Naive B cell (primary cell): ENCODE results near the gene KRTAP10-4. TPM values are rescaled to one million over a fixed set of nuclear protein-coding genes. Genes with fewer than 3 reads are reported as not detected.

Experiments
- ATAC-seq, 2 donors: fragments of 150-1000 bp; cut with Tn5 transposase; 2 replicates each; pipeline ENCODE4 v1.10.0; 2021; ENCODE audit warnings: low read depth in 2 of 2, mild to moderate bottlenecking in 2 of 2, moderate library complexity in 2 of 2
- DNase-seq: peaks from one replicate; pipeline ENCODE4 v3.0.0; 2022
- H3K27ac Mint-ChIP-seq, 6 donors: one replicate each; pipeline ENCODE4 v1.8.0; 2020 to 2022; ENCODE audit warnings: mild to moderate bottlenecking in 6 of 6, mixed read lengths in 6 of 6, moderate library complexity in 5 of 6, inconsistent platforms in 2 of 6
- H3K27me3 Mint-ChIP-seq, 3 donors: one replicate each; pipeline ENCODE4 v1.8.0; 2021 to 2022; ENCODE audit warnings: mixed read lengths in 3 of 3, mild to moderate bottlenecking in 1 of 3
- H3K36me3 Mint-ChIP-seq, 2 donors: one replicate each; pipeline ENCODE4 v1.8.0; 2020 to 2022; ENCODE audit warnings: mixed read lengths in 2 of 2, inconsistent platforms in 1 of 2, mild to moderate bottlenecking in 1 of 2
- H3K4me1 Mint-ChIP-seq, 3 donors: one replicate each; pipeline ENCODE4 v1.8.0; 2020 to 2022; ENCODE audit warnings: mixed read lengths in 3 of 3, inconsistent platforms in 1 of 3, mild to moderate bottlenecking in 1 of 3, moderate library complexity in 1 of 3
- H3K4me3 Mint-ChIP-seq, 8 donors: one replicate each; pipeline ENCODE4 v1.8.0; 2020 to 2022; ENCODE audit warnings: mild to moderate bottlenecking in 8 of 8, mixed read lengths in 8 of 8, moderate library complexity in 8 of 8, inconsistent platforms in 2 of 8
- H3K9me3 Mint-ChIP-seq, 7 donors: one replicate each; pipeline ENCODE4 v1.8.0; 2020 to 2022; ENCODE audit warnings: mixed read lengths in 7 of 7, mild to moderate bottlenecking in 5 of 7, inconsistent platforms in 2 of 7, moderate library complexity in 1 of 7
- polyA plus RNA-seq, 6 donors: library from polyadenylated mRNA; unstranded; fragments of 300-500 nt; fragmentation: Illumina TruSeq; gene quantifications; one replicate each; pipeline ENCODE4 v1.2.3, GENCODE V29; 2021; ENCODE audit warnings: low read depth in 6 of 6

The KRTAP10-4 gene
- polyA plus RNA-seq, 6 donors from 2014 or later = not detected

GRCh38 chr21:44617071-44617501 lies 43.6 kb downstream of the KRTAP10-4 start:
- peaks cover 4 to 30% (median 26%) of the 10 kb centered on the region in 3 donors for H3K27me3 Mint-ChIP-seq
- peaks cover 8 to 30% (median 25%) of the 10 kb centered on the region in 7 donors for H3K9me3 Mint-ChIP-seq
- H3K36me3 Mint-ChIP-seq = peaks cover 18 to 37% of the 10 kb centered on the region in 2 donors
- ATAC-seq (no peak), DNase-seq (no peak)
- peak overlapping the region in 1 of 8 donors; percentile 44 for H3K4me3 Mint-ChIP-seq
- H3K27ac Mint-ChIP-seq = no peak overlapping the region
- peaks cover 13 to 20% (median 15%) of the 10 kb centered on the region in 3 donors for H3K4me1 Mint-ChIP-seq

GRCh38 chr21:44618504-44618903 lies 45.0 kb downstream of the KRTAP10-4 start:
- ATAC-seq (no peak), DNase-seq (no peak)
- peaks cover 17 to 43% (median 28%) of the 10 kb centered on the region in 7 donors for H3K9me3 Mint-ChIP-seq
- H3K4me3 Mint-ChIP-seq = peak overlapping the region in 5 of 8 donors; percentile 47 to 76 (median 59)
- peaks cover 13 to 35% (median 20%) of the 10 kb centered on the region in 3 donors for H3K27me3 Mint-ChIP-seq
- H3K4me1 Mint-ChIP-seq = peaks cover 12 to 20% (median 13%) of the 10 kb centered on the region in 3 donors
- H3K27ac Mint-ChIP-seq = peak overlapping the region in 5 of 6 donors; percentile 55 to 85 (median 73)
- peaks cover 27 to 42% of the 10 kb centered on the region in 2 donors for H3K36me3 Mint-ChIP-seq

GRCh38 chr21:44618909-44619308 lies 45.4 kb downstream of the KRTAP10-4 start:
- Mint-ChIP-seq H3K4me1 (peaks cover 12 to 20% (median 13%) of the 10 kb centered on the region in 3 donors), H3K9me3 (peaks cover 18 to 47% (median 33%) of the 10 kb centered on the region in 7 donors), H3K27ac (peak overlapping the region in 5 of 6 donors; percentile 65 to 88 (median 76)), H3K27me3 (peaks cover 14 to 36% (median 24%) of the 10 kb centered on the region in 3 donors), H3K4me3 (peak overlapping the region in 7 of 8 donors; percentile 21 to 76 (median 51)), H3K36me3 (peaks cover 31 to 46% of the 10 kb centered on the region in 2 donors)
- ATAC-seq (peak; percentile 70 to 76), DNase-seq (no peak)

- peaks cover 24 to 57% (median 42%) of the 10 kb centered on the region in 7 donors for H3K9me3 Mint-ChIP-seq
- ATAC-seq (no peak), DNase-seq (no peak)
- H3K36me3 Mint-ChIP-seq = peaks cover 34 to 56% of the 10 kb centered on the region in 2 donors
- H3K27me3 Mint-ChIP-seq = peaks cover 10 to 38% (median 28%) of the 10 kb centered on the region in 3 donors
- peaks cover 12 to 20% (median 13%) of the 10 kb centered on the region in 3 donors for H3K4me1 Mint-ChIP-seq
- peak overlapping the region in 1 of 8 donors; percentile 17 for H3K4me3 Mint-ChIP-seq
- no peak overlapping the region for H3K27ac Mint-ChIP-seq
Measured at GRCh38 chr21:44619886-44620285, 46.4 kb downstream of the KRTAP10-4 start.

DNA sequence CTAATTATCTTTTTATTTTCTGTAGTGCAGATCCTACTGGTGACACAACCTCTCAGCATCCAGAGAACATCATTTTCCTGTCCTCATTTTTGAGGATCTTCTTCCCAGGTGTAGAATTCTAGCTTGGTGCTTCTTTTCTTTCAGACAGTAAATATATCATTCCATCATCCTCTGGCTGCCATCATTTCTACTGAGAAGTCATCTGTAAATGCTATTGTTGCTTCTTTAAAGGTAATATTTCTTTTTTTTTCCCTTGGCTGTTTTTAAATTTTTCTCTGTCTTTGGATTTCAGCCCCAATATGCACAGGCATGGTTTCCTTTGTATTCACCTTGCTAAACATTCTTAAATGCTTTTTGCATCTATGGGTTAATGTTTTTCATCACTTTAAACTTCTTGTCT lies 50.0 kb downstream of the KRTAP10-4 start:
- H3K9me3 Mint-ChIP-seq = peaks cover 24 to 58% (median 44%) of the 10 kb centered on the region in 7 donors
- no peak for DNase-seq
- peaks cover 7 to 14% (median 10%) of the 10 kb centered on the region in 3 donors for H3K4me1 Mint-ChIP-seq
- peaks cover 34 to 57% of the 10 kb centered on the region in 2 donors for H3K36me3 Mint-ChIP-seq
- ATAC-seq = no peak
- H3K27ac Mint-ChIP-seq = no peak overlapping the region
- peaks cover 10 to 38% (median 34%) of the 10 kb centered on the region in 3 donors for H3K27me3 Mint-ChIP-seq
- no peak overlapping the region for H3K4me3 Mint-ChIP-seq

Other genes starting within 250 kb of the KRTAP10-4 start
- gene CFAP410, start 234.3 kb upstream of the KRTAP10-4 start, polyA plus RNA-seq = 10 to 100 TPM; 28.1 to 44.6 (median 35.1) TPM
- 1 to 10 TPM in 5 of 6 donors, under 1 TPM in 1; 0.48 to 4.8 (median 2.6) TPM for gene TRPM2, start 220.1 kb upstream of the KRTAP10-4 start, polyA plus RNA-seq
- gene LRRC3, start 118.2 kb upstream of the KRTAP10-4 start, polyA plus RNA-seq = 1 to 10 TPM in 1 of 6 donors, under 1 TPM in 5; 0.12 to 2.0 (median 0.64) TPM
- gene KRTAP10-1, start 33.5 kb upstream of the KRTAP10-4 start, polyA plus RNA-seq = not detected
- not detected for gene KRTAP10-2, start 22.2 kb upstream of the KRTAP10-4 start, polyA plus RNA-seq
- gene KRTAP10-3, start 14.9 kb upstream of the KRTAP10-4 start, polyA plus RNA-seq = not detected
- not detected for gene KRTAP10-5, start 6.9 kb downstream of the KRTAP10-4 start, polyA plus RNA-seq
- gene KRTAP10-6, start 18.8 kb downstream of the KRTAP10-4 start, polyA plus RNA-seq = not detected
- not detected for gene KRTAP10-7, start 26.9 kb downstream of the KRTAP10-4 start, polyA plus RNA-seq
- gene KRTAP10-8, start 38.4 kb downstream of the KRTAP10-4 start, polyA plus RNA-seq = not detected
- not detected for gene KRTAP10-9, start 53.4 kb downstream of the KRTAP10-4 start, polyA plus RNA-seq
- gene KRTAP10-10, start 63.6 kb downstream of the KRTAP10-4 start, polyA plus RNA-seq = not detected
- gene KRTAP10-11, start 72.7 kb downstream of the KRTAP10-4 start, polyA plus RNA-seq = not detected
- gene KRTAP12-4, start 80.9 kb downstream of the KRTAP10-4 start, polyA plus RNA-seq = not detected
- not detected for gene KRTAP12-3, start 84.2 kb downstream of the KRTAP10-4 start, polyA plus RNA-seq
- gene KRTAP12-2, start 93.2 kb downstream of the KRTAP10-4 start, polyA plus RNA-seq = not detected
- gene KRTAP12-1, start 108.4 kb downstream of the KRTAP10-4 start, polyA plus RNA-seq = not detected
- not detected for gene KRTAP10-12, start 123.4 kb downstream of the KRTAP10-4 start, polyA plus RNA-seq
- not detected for gene TSPEAR, start 137.8 kb downstream of the KRTAP10-4 start, polyA plus RNA-seq
- 10 to 100 TPM; 53.8 to 72.5 (median 59.5) TPM for gene UBE2G2, start 228.1 kb downstream of the KRTAP10-4 start, polyA plus RNA-seq
- gene SUMO3, start 244.3 kb downstream of the KRTAP10-4 start, polyA plus RNA-seq = 100 to 1,000 TPM in 1 of 6 donors, 10 to 100 TPM in 5; 71.2 to 100 (median 79.5) TPM